ENCODE data around the gene ZNF77.
"Not testable (repeated sequence)": the region's sequence is repeated elsewhere in the genome, so short reads cannot be mapped to it uniquely, and the experiment has no call there.

Gene ZNF77

GRCh38 chr19:2970201-2970835 lies 25.5 kb upstream of the ZNF77 start:
- DNase-seq (ENCODE audit: low read depth in 2 of 2): no peak

GRCh38 chr19:2969104-2969504 lies 24.3 kb upstream of the ZNF77 start:
- DNase-seq (ENCODE audit: low read depth in 2 of 2): no peak

GRCh38 chr19:2967972-2968371 lies 23.2 kb upstream of the ZNF77 start:
- no peak for DNase-seq (ENCODE audit: low read depth in 2 of 2)

DNA sequence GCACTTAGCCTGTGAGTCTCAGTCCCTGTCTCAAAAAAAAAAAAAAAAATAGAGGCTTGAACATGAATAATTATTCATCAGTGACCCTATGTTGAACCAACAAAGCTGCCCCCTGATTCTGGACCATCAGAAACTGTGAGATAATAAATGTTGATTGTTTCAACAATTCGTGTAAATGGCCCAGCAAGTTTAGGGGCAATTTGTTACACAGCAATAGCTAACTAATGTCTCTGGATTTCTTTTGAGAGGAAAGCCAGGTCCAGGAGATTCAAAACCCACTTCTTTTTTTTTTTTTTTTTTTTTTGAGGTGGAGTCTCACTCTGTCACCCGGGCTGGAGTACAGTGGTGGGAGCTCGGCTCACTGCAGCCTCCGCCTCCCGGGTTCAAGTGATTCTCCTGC lies 20.1 kb upstream of the ZNF77 start:
- no peak for DNase-seq (ENCODE audit: low read depth in 2 of 2)

GRCh38 chr19:2963631-2964030 lies 18.9 kb upstream of the ZNF77 start:
- DNase-seq (ENCODE audit: low read depth in 2 of 2): not testable (repeated sequence)

GRCh38 chr19:2963122-2963521 lies 18.4 kb upstream of the ZNF77 start:
- DNase-seq (ENCODE audit: low read depth in 2 of 2): no peak

GRCh38 chr19:2962018-2962670 lies 17.4 kb upstream of the ZNF77 start:
- DNase-seq (ENCODE audit: low read depth in 2 of 2): peak in 1 of 2 donors; percentile 11

- no peak for DNase-seq (ENCODE audit: low read depth in 2 of 2)
Measured at GRCh38 chr19:2960120-2960519, 15.3 kb upstream of the ZNF77 start.

- DNase-seq (ENCODE audit: low read depth in 2 of 2): no peak
Measured at GRCh38 chr19:2957160-2957559, 12.4 kb upstream of the ZNF77 start.

- DNase-seq (ENCODE audit: low read depth in 2 of 2): no peak
Measured at GRCh38 chr19:2952953-2953481, 8.2 kb upstream of the ZNF77 start.

- DNase-seq (ENCODE audit: low read depth in 2 of 2): peak; percentile 100
Measured at GRCh38 chr19:2950286-2951124, 5.7 kb upstream of the ZNF77 start.

GRCh38 chr19:2949939-2950285 lies 5.1 kb upstream of the ZNF77 start:
- no peak for DNase-seq (ENCODE audit: low read depth in 2 of 2)

DNA sequence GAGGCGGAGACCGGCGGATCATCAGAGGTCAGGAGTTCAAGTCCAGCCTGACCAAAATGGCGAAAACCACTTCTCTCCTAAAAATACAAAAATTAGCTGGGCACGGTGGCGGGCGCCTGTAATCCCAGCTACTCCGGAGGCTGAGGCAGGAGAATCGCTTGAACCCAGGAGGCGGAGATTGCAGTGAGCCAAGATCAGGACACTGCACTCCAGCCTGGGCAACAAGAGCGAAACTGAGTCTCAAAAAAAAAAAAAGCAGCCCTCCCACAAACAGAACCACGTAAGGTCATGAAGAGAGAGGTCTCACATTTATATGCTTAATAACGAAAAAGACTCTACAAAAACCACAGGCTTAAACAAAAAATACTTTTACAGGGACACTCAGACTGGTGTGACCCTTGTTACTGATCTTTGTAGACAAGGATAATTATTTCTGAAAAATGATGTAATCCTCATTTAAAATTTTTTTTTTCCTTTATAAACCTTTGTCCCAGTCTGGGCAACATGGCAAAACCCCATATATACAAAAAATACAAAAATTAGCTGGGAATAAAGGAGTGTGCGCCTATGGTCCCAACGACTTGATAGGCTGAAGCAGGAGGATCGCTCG lies 909 bp upstream of the ZNF77 start:
- DNase-seq (ENCODE audit: low read depth in 2 of 2): no peak

DNA sequence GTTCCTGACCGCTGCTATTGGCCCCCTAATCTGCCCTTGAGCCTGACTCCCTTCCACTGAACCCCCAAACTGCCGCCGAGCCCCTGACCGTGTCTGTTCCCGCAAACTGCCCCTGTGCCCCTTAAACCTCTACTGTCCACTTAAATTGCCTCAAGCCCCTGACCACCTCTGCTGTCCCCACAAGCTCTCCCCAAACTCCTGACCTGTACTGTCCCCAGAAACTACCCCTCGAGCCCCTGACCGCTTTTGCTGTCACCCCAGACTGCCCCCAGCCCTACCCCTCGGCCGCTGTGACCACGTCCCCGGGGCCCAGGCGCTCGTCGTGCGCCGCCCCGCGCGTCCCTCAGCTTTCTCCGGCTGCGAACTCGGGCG lies 382 bp downstream of the ZNF77 start:
- no peak for DNase-seq (ENCODE audit: low read depth in 2 of 2)

DNA sequence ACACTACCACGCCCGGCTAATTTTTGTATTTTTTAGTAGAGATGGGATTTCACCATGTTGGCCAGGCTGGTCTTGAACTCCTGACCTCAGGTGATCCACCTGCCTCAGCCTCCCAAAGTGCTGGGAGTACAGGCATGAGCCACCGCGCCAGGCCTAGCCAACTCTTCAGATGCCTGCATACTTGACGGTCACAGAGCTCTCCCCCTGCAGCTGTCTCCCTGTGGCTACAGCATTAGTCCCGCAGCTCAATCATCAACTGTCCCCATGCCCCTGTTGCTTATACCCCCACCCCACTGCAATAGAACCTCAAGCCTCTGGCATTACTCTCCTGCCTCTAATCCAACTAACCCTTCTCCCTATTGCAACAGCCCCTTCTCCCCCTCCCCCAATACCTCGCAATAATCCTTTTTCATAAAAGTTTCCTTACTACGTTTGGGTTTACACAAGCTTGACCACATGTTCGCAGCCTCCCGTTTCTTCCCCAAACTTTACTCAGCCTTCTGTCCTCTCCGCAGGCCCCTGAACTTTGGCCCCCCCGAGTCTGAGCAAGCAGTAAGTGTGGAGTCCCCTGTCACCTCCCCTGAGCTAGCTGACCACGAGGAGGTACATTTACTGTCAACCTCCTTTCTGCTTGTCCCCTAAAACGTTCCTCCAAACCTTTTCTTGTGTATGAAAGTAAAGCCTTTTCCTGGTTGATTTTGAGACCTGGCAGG lies 1.7 kb downstream of the ZNF77 start:
- DNase-seq (ENCODE audit: low read depth in 2 of 2): no peak

- not testable (repeated sequence) for DNase-seq (ENCODE audit: low read depth in 2 of 2)
Measured at GRCh38 chr19:2935863-2936262, 8.9 kb downstream of the ZNF77 start.

DNA sequence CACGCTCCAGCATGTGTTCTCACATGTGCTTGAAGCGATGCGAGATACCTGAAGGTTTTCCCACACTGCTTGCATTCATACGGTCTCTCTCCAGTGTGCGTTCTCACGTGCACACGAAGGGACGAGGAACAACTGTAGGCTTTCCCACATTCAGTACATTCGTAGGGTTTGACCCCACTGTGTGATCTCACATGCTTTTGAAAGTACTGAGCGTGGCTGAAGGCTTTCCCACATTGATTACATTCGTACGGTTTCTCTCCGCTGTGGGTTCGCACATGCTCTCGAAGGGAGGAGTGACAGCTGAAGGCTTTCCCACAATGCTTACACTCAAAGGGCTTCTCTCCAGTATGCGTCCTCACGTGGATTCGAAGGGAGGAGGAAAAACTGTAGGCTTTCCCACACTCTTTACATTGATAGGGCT lies 11.3 kb downstream of the ZNF77 start:
- DNase-seq (ENCODE audit: low read depth in 2 of 2): no peak

DNA sequence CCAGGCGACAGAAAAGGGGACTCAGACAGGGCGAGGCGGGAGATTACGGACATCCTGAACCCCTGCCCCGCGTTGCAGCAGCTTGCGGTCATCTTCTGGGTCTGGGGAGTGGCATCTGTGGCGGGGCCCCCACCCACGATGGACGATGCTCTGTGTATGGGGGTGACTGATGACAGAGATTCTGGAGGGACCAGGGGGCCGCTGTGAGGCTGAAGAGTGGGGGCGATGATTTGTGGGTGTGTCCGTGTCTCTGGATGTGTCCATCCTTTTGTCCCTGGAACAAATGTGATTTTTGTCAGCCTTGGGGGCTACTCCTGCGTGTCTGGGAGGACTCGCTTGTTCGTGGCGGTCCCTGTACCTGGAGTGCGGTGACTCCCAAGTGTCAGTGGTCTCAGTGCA lies 17.7 kb downstream of the ZNF77 start:
- no peak for DNase-seq (ENCODE audit: low read depth in 2 of 2)

GRCh38 chr19:2926341-2927031 lies 18.3 kb downstream of the ZNF77 start:
- DNase-seq (ENCODE audit: low read depth in 2 of 2): no peak

GRCh38 chr19:2923510-2923909 lies 21.3 kb downstream of the ZNF77 start:
- no peak for DNase-seq (ENCODE audit: low read depth in 2 of 2)

- DNase-seq (ENCODE audit: low read depth in 2 of 2): no peak
Measured at GRCh38 chr19:2922987-2923386, 21.8 kb downstream of the ZNF77 start.

Measured in activated CD8-positive, alpha-beta memory T cell treated with anti-CD3 and anti-CD28 coated beads for 4 hours (primary cell).